ENCODE results near the gene CFAP77. TPM values are rescaled to one million over a fixed set of nuclear protein-coding genes. Genes with fewer than 3 reads are reported as not detected.

Gene CFAP77
- polyA plus RNA-seq, 1 donor from 2014 or later = not detected

DNA sequence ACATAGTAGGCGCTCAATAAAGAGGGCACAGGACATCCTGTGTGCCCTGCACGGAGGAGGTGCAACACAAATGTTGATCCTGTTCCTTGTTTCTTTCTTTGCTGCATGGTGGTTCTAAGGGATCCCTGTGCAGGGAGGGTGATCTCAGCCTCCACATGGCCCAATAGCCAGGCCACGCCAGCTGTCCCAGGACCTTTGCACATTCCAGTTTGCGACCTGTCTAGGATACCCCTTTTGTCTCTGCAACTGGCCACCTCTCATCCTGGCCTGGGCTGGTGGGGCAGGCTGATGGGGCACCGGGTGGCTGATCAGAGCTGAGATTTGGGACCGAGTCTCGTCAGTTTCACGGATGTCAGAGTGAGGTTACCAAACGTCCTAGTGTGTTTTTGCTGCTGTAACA lies 79.5 kb downstream of the CFAP77 start:
- Histone ChIP-seq H4K20me1 (ENCODE audit: insufficient read depth) (no peaks in the 10 kb centered on the region), H3K9me2 (ENCODE audit: insufficient read depth, low read length) (no peaks in the 10 kb centered on the region), H3K9me3 (ENCODE audit: low read length) (peaks cover 15% of the 10 kb centered on the region), H3K27me3 (ENCODE audit: insufficient read depth, low read depth, low read length) (no peaks in the 10 kb centered on the region), H3K79me2 (replicated peaks; ENCODE audit: insufficient read depth, low read length) (no peaks in the 10 kb centered on the region), H3K4me2 (ENCODE audit: low read length) (no peak overlapping the region), H3K36me3 (ENCODE audit: insufficient read depth, low read length) (no peaks in the 10 kb centered on the region), H3F3A (ENCODE audit: insufficient read depth, low read length, poor library complexity, severe bottlenecking) (no peaks in the 10 kb centered on the region), H3K9ac (ENCODE audit: low read length) (no peak overlapping the region), H2AFZ (ENCODE audit: low read depth, low read length) (no peak overlapping the region), H3K4me3 (ENCODE audit: low read length) (no peak overlapping the region), H3K27ac (ENCODE audit: low read length) (no peak overlapping the region)
- TF ChIP-seq MXI1 (conservative IDR thresholded peaks at IDR 0.05; ENCODE audit: poor library complexity, severe bottlenecking) (no peak), TAF1 (IDR thresholded peaks at IDR 0.05; ENCODE audit: low read depth) (no peak), CTCF (IDR thresholded peaks at IDR 0.05; ENCODE audit: poor library complexity, severe bottlenecking) (no peak), EZH2 (IDR thresholded peaks at IDR 0.05; ENCODE audit: borderline replicate concordance, insufficient read depth, low read length, poor library complexity, severe bottlenecking) (no peak), SMC3 (conservative IDR thresholded peaks at IDR 0.05; ENCODE audit: poor library complexity) (no peak), REST (IDR thresholded peaks at IDR 0.05; ENCODE audit: borderline replicate concordance) (no peak), POLR2AphosphoS5 (IDR thresholded peaks at IDR 0.05) (no peak), EP300 (conservative IDR thresholded peaks at IDR 0.05; ENCODE audit: poor library complexity, severe bottlenecking) (no peak), RAD21 (conservative IDR thresholded peaks at IDR 0.05) (no peak)

DNA sequence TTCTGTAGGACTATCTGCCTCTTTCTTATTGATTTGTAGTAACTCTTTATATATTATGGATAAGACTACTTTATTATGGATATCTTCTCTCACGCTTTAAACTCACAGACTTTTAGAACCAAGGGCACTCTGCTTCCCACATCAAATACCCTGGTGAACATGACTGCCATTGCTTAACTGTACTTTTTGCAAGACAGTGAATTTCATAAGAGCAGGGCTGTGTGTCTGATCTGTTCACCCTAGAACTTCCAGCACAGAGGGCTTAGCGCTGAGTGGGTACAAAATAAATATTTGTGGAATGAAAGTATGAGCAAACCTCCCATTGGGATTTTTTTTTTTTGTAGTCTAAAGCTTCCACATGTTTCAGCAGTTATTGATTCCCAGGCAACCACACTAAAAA lies 84.8 kb downstream of the CFAP77 start:
- Histone ChIP-seq H3K9ac (ENCODE audit: low read length) (no peak overlapping the region), H3F3A (ENCODE audit: insufficient read depth, low read length, poor library complexity, severe bottlenecking) (no peaks in the 10 kb centered on the region), H3K79me2 (replicated peaks; ENCODE audit: insufficient read depth, low read length) (no peaks in the 10 kb centered on the region), H3K9me2 (ENCODE audit: insufficient read depth, low read length) (no peaks in the 10 kb centered on the region), H3K27me3 (ENCODE audit: insufficient read depth, low read depth, low read length) (no peaks in the 10 kb centered on the region), H3K4me3 (ENCODE audit: low read length) (no peak overlapping the region), H3K27ac (ENCODE audit: low read length) (no peak overlapping the region), H3K36me3 (ENCODE audit: insufficient read depth, low read length) (no peaks in the 10 kb centered on the region), H3K9me3 (ENCODE audit: low read length) (peaks cover 15% of the 10 kb centered on the region), H4K20me1 (ENCODE audit: insufficient read depth) (no peaks in the 10 kb centered on the region), H3K4me2 (ENCODE audit: low read length) (no peak overlapping the region), H2AFZ (ENCODE audit: low read depth, low read length) (no peak overlapping the region)
- no peak for TF ChIP-seq REST (IDR thresholded peaks at IDR 0.05; ENCODE audit: borderline replicate concordance)
- TF ChIP-seq POLR2AphosphoS5 (IDR thresholded peaks at IDR 0.05) = no peak
- TF ChIP-seq SMC3 (conservative IDR thresholded peaks at IDR 0.05; ENCODE audit: poor library complexity) = no peak
- TF ChIP-seq RAD21 (conservative IDR thresholded peaks at IDR 0.05) = no peak
- TF ChIP-seq EP300 (conservative IDR thresholded peaks at IDR 0.05; ENCODE audit: poor library complexity, severe bottlenecking) = no peak
- TF ChIP-seq MXI1 (conservative IDR thresholded peaks at IDR 0.05; ENCODE audit: poor library complexity, severe bottlenecking) = no peak
- no peak for TF ChIP-seq EZH2 (IDR thresholded peaks at IDR 0.05; ENCODE audit: borderline replicate concordance, insufficient read depth, low read length, poor library complexity, severe bottlenecking)
- TF ChIP-seq CTCF (IDR thresholded peaks at IDR 0.05; ENCODE audit: poor library complexity, severe bottlenecking) = no peak
- TF ChIP-seq TAF1 (IDR thresholded peaks at IDR 0.05; ENCODE audit: low read depth) = no peak
